Thyroid gland (tissue), 4 donors: ENCODE results near the gene ARMH2.

ENCODE experiments used
- CTCF ChIP-seq, 6 experiments: fragments of 200-600 bp in 3 of 6; fragments of 450-650 bp in 3 of 6; sonication (generic) in 3 of 6; IDR thresholded peaks; one replicate each; pipeline ENCODE4 v1.5.1; 2016 to 2019; ENCODE audit warnings: antibody characterized with exemption in 6 of 6, mild to moderate bottlenecking in 2 of 6, inconsistent platforms in 1 of 6, moderate library complexity in 1 of 6
- POLR2A ChIP-seq, 2 donors: fragments of 450-650 bp; IDR thresholded peaks; one replicate each; pipeline ENCODE4 v1.6.1; 2017; ENCODE audit warnings: antibody characterized with exemption in 2 of 2, mild to moderate bottlenecking in 2 of 2, moderate library complexity in 1 of 2

- TF ChIP-seq POLR2A (IDR thresholded peaks at IDR 0.05) (no peak), CTCF (IDR thresholded peaks at IDR 0.05) (no peak)
Observed at GRCh38 chr6:24798740-24799540, at the start of gene ARMH2.
